ENCODE results near the gene MGME1. TPM values are rescaled to one million over a fixed set of nuclear protein-coding genes. Genes with fewer than 3 reads are reported as not detected.

MGME1 gene
- total RNA-seq, 1 experiment from 2014 or later, result 10.5 TPM

GRCh38 chr20:17946040-17946439 is 22.8 kb upstream of the MGME1 start:
- CTCF ChIA-PET, result no interaction called here
- H3K36me3 Mint-ChIP-seq (ENCODE audit: insufficient read depth, unreplicated experiment), result peaks cover 19% of the 10 kb centered on the region
- no peaks in the 10 kb centered on the region for H3K9me3 Mint-ChIP-seq (ENCODE audit: low read depth, unreplicated experiment)
- H3K27me3 Mint-ChIP-seq (ENCODE audit: unreplicated experiment), result no peaks in the 10 kb centered on the region
- no peak overlapping the region for H3K4me3 Mint-ChIP-seq (ENCODE audit: low read depth, unreplicated experiment)
- no peak overlapping the region for H3K27ac Mint-ChIP-seq (ENCODE audit: unreplicated experiment)
- BruUV-seq (replicated peaks), result no TSS peak
- H3K4me1 Mint-ChIP-seq (ENCODE audit: low read depth, unreplicated experiment), result no peaks in the 10 kb centered on the region
- DNase-seq, result no peak
- intact Hi-C loops (cut with micrococcal nuclease; ENCODE audit: unreplicated experiment), result no loop called here
- TF ChIP-seq CTCF (IDR thresholded peaks at IDR 0.05; ENCODE audit: unreplicated experiment), result no peak

GRCh38 chr20:17946572-17947473 is 22.0 kb upstream of the MGME1 start:
- no peak overlapping the region for H3K27ac Mint-ChIP-seq (ENCODE audit: unreplicated experiment)
- CTCF ChIA-PET, result no interaction called here
- no peaks in the 10 kb centered on the region for H3K9me3 Mint-ChIP-seq (ENCODE audit: low read depth, unreplicated experiment)
- no peaks in the 10 kb centered on the region for H3K4me1 Mint-ChIP-seq (ENCODE audit: low read depth, unreplicated experiment)
- DNase-seq, result no peak
- intact Hi-C loops (cut with micrococcal nuclease; ENCODE audit: unreplicated experiment), result no loop called here
- no peak overlapping the region for H3K4me3 Mint-ChIP-seq (ENCODE audit: low read depth, unreplicated experiment)
- H3K27me3 Mint-ChIP-seq (ENCODE audit: unreplicated experiment), result no peaks in the 10 kb centered on the region
- BruUV-seq (replicated peaks), result no TSS peak
- no peak for TF ChIP-seq CTCF (IDR thresholded peaks at IDR 0.05; ENCODE audit: unreplicated experiment)
- H3K36me3 Mint-ChIP-seq (ENCODE audit: insufficient read depth, unreplicated experiment), result peaks cover 17% of the 10 kb centered on the region

GRCh38 chr20:17947474-17947815 is 21.4 kb upstream of the MGME1 start:
- intact Hi-C loops (cut with micrococcal nuclease; ENCODE audit: unreplicated experiment), result no loop called here
- DNase-seq, result no peak
- Mint-ChIP-seq H3K4me3 (ENCODE audit: low read depth, unreplicated experiment) (no peak overlapping the region), H3K27me3 (ENCODE audit: unreplicated experiment) (no peaks in the 10 kb centered on the region), H3K27ac (ENCODE audit: unreplicated experiment) (no peak overlapping the region), H3K4me1 (ENCODE audit: low read depth, unreplicated experiment) (no peaks in the 10 kb centered on the region), H3K9me3 (ENCODE audit: low read depth, unreplicated experiment) (no peaks in the 10 kb centered on the region), H3K36me3 (ENCODE audit: insufficient read depth, unreplicated experiment) (peaks cover 17% of the 10 kb centered on the region)
- CTCF ChIA-PET, result no interaction called here
- no TSS peak for BruUV-seq (replicated peaks)
- no peak for TF ChIP-seq CTCF (IDR thresholded peaks at IDR 0.05; ENCODE audit: unreplicated experiment)

GRCh38 chr20:17948442-17948841 is 20.4 kb upstream of the MGME1 start:
- Mint-ChIP-seq H3K27me3 (ENCODE audit: unreplicated experiment) (no peaks in the 10 kb centered on the region), H3K27ac (ENCODE audit: unreplicated experiment) (no peak overlapping the region), H3K36me3 (ENCODE audit: insufficient read depth, unreplicated experiment) (peaks cover 17% of the 10 kb centered on the region), H3K4me3 (ENCODE audit: low read depth, unreplicated experiment) (no peak overlapping the region), H3K9me3 (ENCODE audit: low read depth, unreplicated experiment) (no peaks in the 10 kb centered on the region), H3K4me1 (ENCODE audit: low read depth, unreplicated experiment) (no peaks in the 10 kb centered on the region)
- intact Hi-C loops (cut with micrococcal nuclease; ENCODE audit: unreplicated experiment), result no loop called here
- DNase-seq, result no peak
- CTCF ChIA-PET, result no interaction called here
- TF ChIP-seq CTCF (IDR thresholded peaks at IDR 0.05; ENCODE audit: unreplicated experiment), result no peak
- BruUV-seq (replicated peaks), result no TSS peak
